DLD1 (cell line): ENCODE measurements around the gene TRPV4.
"Not testable (repeated sequence)": the region's sequence is repeated elsewhere in the genome, so short reads cannot be mapped to it uniquely, and the experiment has no call there.

Source experiments
- in situ Hi-C: cut with HindIII; loops from 2 replicates; pipeline ENCODE4 v1.10.0; 2017; ENCODE audit warnings: low sequenced_read_pairs

TRPV4 gene

GRCh38 chr12:109861689-109862314 lies 28.6 kb upstream of the TRPV4 start:
- in situ Hi-C loops, result no loop called here

- in situ Hi-C loops, result no loop called here
Observed at GRCh38 chr12:109860977-109861376, 27.8 kb upstream of the TRPV4 start.

- in situ Hi-C loops, result no loop called here
Observed at GRCh38 chr12:109858764-109859163, 25.6 kb upstream of the TRPV4 start.

GRCh38 chr12:109857715-109858114 lies 24.5 kb upstream of the TRPV4 start:
- in situ Hi-C loops, result no loop called here

- in situ Hi-C loops, result no loop called here
Observed at GRCh38 chr12:109855377-109855776, 22.2 kb upstream of the TRPV4 start.

GRCh38 chr12:109850518-109850917 lies 17.3 kb upstream of the TRPV4 start:
- in situ Hi-C loops, result not testable (repeated sequence)

GRCh38 chr12:109847142-109847735 lies 14.0 kb upstream of the TRPV4 start:
- in situ Hi-C loops, result no loop called here

- in situ Hi-C loops, result no loop called here
Observed at GRCh38 chr12:109845824-109846205, 12.6 kb upstream of the TRPV4 start.

- in situ Hi-C loops, result no loop called here
Observed at GRCh38 chr12:109844983-109845823, 12.0 kb upstream of the TRPV4 start.

- in situ Hi-C loops, result no loop called here
Observed at GRCh38 chr12:109844091-109844490, 10.9 kb upstream of the TRPV4 start.

- in situ Hi-C loops, result no loop called here
Observed at GRCh38 chr12:109842021-109842420, 8.8 kb upstream of the TRPV4 start.

GRCh38 chr12:109841356-109841755 lies 8.2 kb upstream of the TRPV4 start:
- in situ Hi-C loops, result no loop called here

- in situ Hi-C loops, result no loop called here
Observed at GRCh38 chr12:109840305-109841074, 7.3 kb upstream of the TRPV4 start.

GRCh38 chr12:109839444-109839843 lies 6.2 kb upstream of the TRPV4 start:
- in situ Hi-C loops, result no loop called here

GRCh38 chr12:109836916-109837315 lies 3.7 kb upstream of the TRPV4 start:
- in situ Hi-C loops, result no loop called here

GRCh38 chr12:109835827-109836226 lies 2.6 kb upstream of the TRPV4 start:
- in situ Hi-C loops, result no loop called here

GRCh38 chr12:109832541-109833306 lies 474 bp downstream of the TRPV4 start:
- in situ Hi-C loops, result no loop called here

GRCh38 chr12:109831929-109832328 lies 1.3 kb downstream of the TRPV4 start:
- in situ Hi-C loops, result no loop called here

- in situ Hi-C loops, result no loop called here
Observed at GRCh38 chr12:109831365-109831764, 1.8 kb downstream of the TRPV4 start.

GRCh38 chr12:109830718-109831117 lies 2.5 kb downstream of the TRPV4 start:
- in situ Hi-C loops, result no loop called here

GRCh38 chr12:109830267-109830666 lies 2.9 kb downstream of the TRPV4 start:
- in situ Hi-C loops, result no loop called here
